Erythroblast (primary cell): ENCODE data around the gene HPSE.

Experiments used
- GATA1 ChIP-seq: IDR thresholded peaks from 2 replicates; pipeline ENCODE4 v1.6.1; 2011; ENCODE audit warnings: low read depth, mild to moderate bottlenecking, control low read depth, low read length, moderate library complexity
- POLR2A ChIP-seq: IDR thresholded peaks from 2 replicates; pipeline ENCODE4 v1.6.1; 2011; ENCODE audit warnings: mild to moderate bottlenecking, low read length

GRCh38 chr4:83316459-83317165 lies 18.0 kb downstream of the HPSE start:
- TF ChIP-seq POLR2A = no peak
- no peak for TF ChIP-seq GATA1
